HG02588 (cell line): ENCODE measurements around the gene SRSF8.
"Not testable (repeated sequence)": the region's sequence is repeated elsewhere in the genome, so short reads cannot be mapped to it uniquely, and the experiment has no call there.

ENCODE experiments used
- ATAC-seq: cut with Tn5 transposase; IDR thresholded peaks from one replicate; pipeline ENCODE4 v1.9.1; 2021; ENCODE audit warnings: mild to moderate bottlenecking, moderate library complexity; ENCODE audit not compliant: unreplicated experiment

SRSF8 gene

GRCh38 chr11:95093548-95093947 is 26.8 kb downstream of the SRSF8 start:
- no peak for ATAC-seq

GRCh38 chr11:95095858-95096587 is 29.3 kb downstream of the SRSF8 start:
- ATAC-seq = peak; percentile 79

- ATAC-seq = no peak
Observed at GRCh38 chr11:95097209-95097608, 30.5 kb downstream of the SRSF8 start.

GRCh38 chr11:95098826-95099225 is 32.1 kb downstream of the SRSF8 start:
- ATAC-seq = no peak

GRCh38 chr11:95100191-95100648 is 33.5 kb downstream of the SRSF8 start:
- ATAC-seq = no peak

- ATAC-seq = no peak
Observed at GRCh38 chr11:95100856-95101507, 34.3 kb downstream of the SRSF8 start.

GRCh38 chr11:95101935-95102334 is 35.2 kb downstream of the SRSF8 start:
- no peak for ATAC-seq

- no peak for ATAC-seq
Observed at GRCh38 chr11:95102733-95103132, 36.0 kb downstream of the SRSF8 start.

GRCh38 chr11:95103701-95104100 is 37.0 kb downstream of the SRSF8 start:
- no peak for ATAC-seq

- ATAC-seq = no peak
Observed at GRCh38 chr11:95104121-95104830, 37.6 kb downstream of the SRSF8 start.

GRCh38 chr11:95104856-95105255 is 38.1 kb downstream of the SRSF8 start:
- no peak for ATAC-seq

- no peak for ATAC-seq
Observed at GRCh38 chr11:95108159-95108611, 41.5 kb downstream of the SRSF8 start.

- no peak for ATAC-seq
Observed at GRCh38 chr11:95108671-95109551, 42.2 kb downstream of the SRSF8 start.

GRCh38 chr11:95111471-95111870 is 44.8 kb downstream of the SRSF8 start:
- not testable (repeated sequence) for ATAC-seq

- no peak for ATAC-seq
Observed at GRCh38 chr11:95111923-95112540, 45.3 kb downstream of the SRSF8 start.

GRCh38 chr11:95115597-95115996 is 48.9 kb downstream of the SRSF8 start:
- no peak for ATAC-seq

GRCh38 chr11:95119361-95120060 is 52.8 kb downstream of the SRSF8 start:
- ATAC-seq = no peak
